NCI-H2107 treated with DMSO at 0.1 percent for 48 hours (cell line): ENCODE results near the gene POTEM.
"Not testable (repeated sequence)": the region's sequence is repeated elsewhere in the genome, so short reads cannot be mapped to it uniquely, and the experiment has no call there.

Experiments
- DNase-seq: peaks from one replicate; lab custom pipeline; 2025; ENCODE audit not compliant: unreplicated experiment; lab: John Stamatoyannopoulos, UW

The POTEM gene

GRCh38 chr14:19036811-19037382, 69.7 kb downstream of the POTEM start:
- DNase-seq = not testable (repeated sequence)

GRCh38 chr14:19038060-19038664, 70.9 kb downstream of the POTEM start:
- not testable (repeated sequence) for DNase-seq

DNA sequence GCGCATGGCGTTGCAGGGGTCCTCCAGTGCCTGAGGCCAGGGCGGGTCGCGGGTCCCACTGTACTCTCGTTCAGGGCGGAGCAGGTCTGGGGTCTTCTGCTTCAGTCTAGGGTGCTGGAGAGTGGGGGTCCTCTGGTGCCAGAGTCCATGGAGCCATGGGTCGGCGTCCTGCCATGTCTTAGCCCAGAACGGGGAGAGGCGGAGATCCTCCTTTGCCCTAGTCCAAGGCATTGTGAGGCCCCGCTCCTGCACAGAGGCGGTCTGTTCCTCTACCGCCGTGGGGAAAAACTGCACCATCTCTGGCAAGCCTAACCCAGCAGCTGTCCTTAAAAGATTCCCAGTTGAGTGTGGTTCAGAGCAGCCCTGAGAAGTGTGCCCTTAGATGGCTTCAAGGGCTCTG, 71.6 kb downstream of the POTEM start:
- not testable (repeated sequence) for DNase-seq

GRCh38 chr14:19043384-19043783, 76.2 kb downstream of the POTEM start:
- not testable (repeated sequence) for DNase-seq
